GM12875 (cell line): ENCODE measurements around the gene HERC5.
"Not testable (repeated sequence)": the region's sequence is repeated elsewhere in the genome, so short reads cannot be mapped to it uniquely, and the experiment has no call there.

Experiments used
- H3K4me3 ChIP-seq: one replicate; pipeline ENCODE4 v1.5.1; 2011; ENCODE audit warnings: low read depth, low read length, control low read depth
- CTCF ChIP-seq: IDR thresholded peaks from 2 replicates; pipeline ENCODE4 v1.5.1; 2011; ENCODE audit warnings: low read depth, mild to moderate bottlenecking, control low read depth, inconsistent platforms, low read length, moderate library complexity, borderline replicate concordance; ENCODE audit not compliant: insufficient read depth

HERC5 gene

GRCh38 chr4:88440146-88440545, 16.8 kb upstream of the HERC5 start:
- TF ChIP-seq CTCF, result no peak
- no peak overlapping the region for H3K4me3 ChIP-seq

GRCh38 chr4:88441696-88442095, 15.2 kb upstream of the HERC5 start:
- TF ChIP-seq CTCF, result no peak
- no peak overlapping the region for H3K4me3 ChIP-seq

GRCh38 chr4:88442689-88443191, 14.2 kb upstream of the HERC5 start:
- TF ChIP-seq CTCF, result no peak
- no peak overlapping the region for H3K4me3 ChIP-seq

GRCh38 chr4:88443486-88443885, 13.4 kb upstream of the HERC5 start:
- H3K4me3 ChIP-seq, result no peak overlapping the region
- no peak for TF ChIP-seq CTCF

GRCh38 chr4:88445252-88445651, 11.7 kb upstream of the HERC5 start:
- no peak overlapping the region for H3K4me3 ChIP-seq

GRCh38 chr4:88446124-88446523, 10.8 kb upstream of the HERC5 start:
- no peak for TF ChIP-seq CTCF
- H3K4me3 ChIP-seq, result no peak overlapping the region

More at GRCh38 chr4:88445252-88445651, 11.7 kb upstream of the HERC5 start:
- no peak for TF ChIP-seq CTCF

GRCh38 chr4:88447371-88448095, 9.4 kb upstream of the HERC5 start:
- TF ChIP-seq CTCF, result no peak
- H3K4me3 ChIP-seq, result no peak overlapping the region

GRCh38 chr4:88448211-88448765, 8.6 kb upstream of the HERC5 start:
- H3K4me3 ChIP-seq, result not testable (repeated sequence)
